NCI-H2196 treated with DMSO at 0.1 percent for 48 hours (cell line): ENCODE data around the gene SLC4A1.

Experiments used
- DNase-seq: peaks from one replicate; lab custom pipeline; 2025; ENCODE audit not compliant: unreplicated experiment; lab: John Stamatoyannopoulos, UW

The SLC4A1 gene

DNA sequence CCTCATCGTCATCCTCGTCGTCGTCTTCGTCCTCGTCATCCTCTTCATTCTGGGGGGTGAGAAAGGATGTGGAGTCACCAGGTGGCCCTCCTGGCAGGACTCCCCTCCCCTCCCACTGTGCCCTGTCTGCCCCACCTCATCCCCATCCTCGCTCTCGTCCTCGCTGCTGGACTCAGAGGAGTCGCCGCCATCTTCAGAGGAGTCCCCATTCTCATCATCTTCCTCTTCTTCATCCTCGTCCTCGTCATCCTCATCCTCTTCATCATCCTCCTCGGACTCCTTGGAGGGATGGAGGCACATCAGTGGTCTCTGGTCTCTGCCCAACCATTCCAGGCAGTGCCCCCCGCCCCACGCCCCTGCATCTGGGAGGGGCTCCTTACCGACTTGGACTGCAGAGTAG, 60.6 kb downstream of the SLC4A1 start:
- no peak for DNase-seq

DNA sequence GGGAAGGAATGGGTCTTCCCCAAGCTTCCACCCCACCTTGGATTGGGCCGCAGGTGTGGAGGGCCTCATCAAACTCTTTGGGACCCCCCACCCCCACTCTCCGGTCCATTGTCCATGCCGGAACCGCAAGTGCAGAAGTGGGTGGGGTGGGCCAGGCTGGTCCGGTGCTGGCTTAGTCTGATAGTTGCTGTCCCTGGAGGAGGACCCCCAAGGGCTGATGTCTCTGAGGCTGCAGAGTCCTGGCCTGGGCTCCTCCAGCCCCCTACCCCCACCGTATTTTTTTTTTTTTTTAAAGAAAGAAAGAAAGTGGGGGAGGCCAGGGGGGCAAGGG, 61.1 kb downstream of the SLC4A1 start:
- no peak for DNase-seq

DNA sequence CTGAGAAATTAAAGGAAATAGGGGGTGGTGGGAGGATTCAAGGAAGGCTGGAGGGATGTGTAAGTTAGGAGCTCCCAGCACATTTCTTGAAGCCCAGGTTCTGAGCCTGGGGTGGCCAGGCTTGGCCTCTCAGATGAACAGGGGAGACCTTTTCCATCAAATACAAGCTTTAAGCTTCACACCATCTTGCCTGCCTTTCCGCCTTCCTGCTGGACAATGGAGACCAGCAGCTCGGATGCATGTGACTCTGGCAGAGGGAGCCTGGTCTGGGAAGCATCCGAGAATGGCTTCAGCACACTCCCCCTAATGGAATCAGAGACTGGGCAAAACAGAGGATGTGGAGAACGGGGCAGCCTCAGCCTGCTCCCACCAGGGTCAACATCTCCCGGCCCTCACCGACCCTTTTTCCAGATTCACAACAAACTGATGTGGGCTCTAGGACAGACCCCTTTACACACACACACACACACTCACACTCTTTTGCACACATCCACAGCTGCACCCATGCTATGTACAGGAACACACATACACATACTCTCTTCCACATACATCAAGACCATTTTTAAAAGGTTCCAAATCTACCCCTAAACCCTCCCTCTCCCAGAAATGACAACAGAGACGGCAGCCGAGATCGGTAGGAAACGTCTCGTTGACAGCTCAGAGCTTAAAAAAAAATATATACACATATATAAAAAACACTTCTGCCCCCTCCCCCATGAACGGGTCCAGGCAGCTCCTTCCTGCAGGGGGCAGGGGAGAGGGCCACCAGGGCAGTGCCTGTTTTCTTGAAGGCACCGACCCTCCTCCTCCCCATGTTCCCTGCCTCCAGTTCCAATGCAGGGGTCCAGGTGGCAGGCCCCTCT, 61.7 kb downstream of the SLC4A1 start:
- DNase-seq = no peak

GRCh38 chr17:44204441-44204882, 63.5 kb downstream of the SLC4A1 start:
- DNase-seq = no peak

GRCh38 chr17:44203731-44204440, 64.0 kb downstream of the SLC4A1 start:
- no peak for DNase-seq

DNA sequence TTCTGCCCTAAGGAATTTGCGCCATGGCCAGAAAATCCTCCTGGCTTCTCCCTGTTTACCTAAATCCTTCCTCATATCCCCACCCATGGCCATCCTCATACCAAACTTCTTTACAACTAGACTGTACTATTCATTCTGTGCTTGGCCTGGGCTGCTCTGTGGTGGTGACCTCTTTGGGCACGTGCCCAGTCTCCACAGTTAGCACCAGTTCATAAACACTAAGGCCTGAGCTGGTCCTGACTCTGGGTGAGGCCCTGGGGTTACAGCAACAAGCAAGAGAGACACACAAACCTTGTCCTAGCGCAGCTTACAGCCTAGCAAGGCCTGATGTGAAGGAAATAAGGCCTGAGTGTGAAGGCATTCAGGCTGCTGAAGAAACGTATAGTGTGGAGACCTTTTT, 65.2 kb downstream of the SLC4A1 start:
- DNase-seq = no peak

DNA sequence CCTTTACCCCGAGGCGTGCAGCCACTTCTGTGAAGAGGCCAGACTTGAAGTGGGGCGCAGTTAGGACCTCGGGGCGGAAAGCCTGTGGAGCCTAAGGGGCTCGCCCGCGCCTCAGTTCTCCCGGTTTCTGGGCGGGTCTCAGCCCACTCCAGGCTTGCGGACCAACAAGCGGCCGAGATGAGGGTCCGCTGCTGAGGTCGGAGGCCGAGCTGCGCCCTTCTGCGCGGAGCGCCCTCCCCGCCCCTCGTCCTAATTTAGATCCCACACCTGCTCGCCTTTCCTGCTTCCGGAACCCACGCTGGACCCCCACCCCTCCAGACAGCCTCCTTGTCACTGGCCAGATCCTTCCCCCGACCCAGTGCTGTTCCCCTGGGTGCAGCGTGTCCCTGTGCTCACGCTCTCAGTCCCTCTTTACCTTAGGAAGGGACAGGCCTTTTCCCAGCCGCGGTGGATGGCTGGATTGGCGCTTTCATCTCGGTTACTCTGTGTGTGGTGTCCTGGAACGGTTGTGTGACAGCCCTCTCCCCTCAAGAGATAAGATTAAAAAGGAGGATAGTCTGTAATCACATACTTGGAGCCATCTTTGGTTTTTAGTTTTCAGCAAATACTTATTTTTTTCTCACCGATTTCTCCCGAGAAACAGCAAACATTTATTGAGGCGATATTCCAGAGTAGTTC, 67.3 kb downstream of the SLC4A1 start:
- no peak for DNase-seq

GRCh38 chr17:44199553-44200477, 68.1 kb downstream of the SLC4A1 start, which contains the start of gene ATXN7L3:
ATXN7L3 (minus strand) TSS chr17:44199884; CDS start chr17:44198070, 1,814 bp downstream.
- peak; percentile 96 for DNase-seq

GRCh38 chr17:44198721-44199552, 69.0 kb downstream of the SLC4A1 start:
- DNase-seq = peak; percentile 29
